ENCODE measurements around the gene COX8C. TPM values are rescaled to one million over a fixed set of nuclear protein-coding genes. Genes with fewer than 3 reads are reported as not detected.
A peak's percentile ranks its signal among the peaks of the same experiment; 100 is the strongest.

Gene COX8C
- total RNA-seq, 4 donors from 2014 or later: not detected

- TF ChIP-seq CTCF (IDR thresholded peaks at IDR 0.05): peak in 2 of 4 experiments; percentile 20 to 27
- TF ChIP-seq POLR2A (IDR thresholded peaks at IDR 0.05): peak; percentile 65 to 77
- peak; percentile 92 to 94 for DNase-seq
- no peaks in the 10 kb centered on the region for H3K36me3 ChIP-seq
- intact Hi-C loops (cut with DNase I; ENCODE audit: low total_unique reads): no loop called here
- no peaks in the 10 kb centered on the region for H3K9me3 ChIP-seq
- peak within 1 kb of the TSS; percentile 61 to 89 for H3K4me3 ChIP-seq
- peaks cover 10 to 12% of the 10 kb centered on the region in 2 donors for H3K4me1 ChIP-seq
- H3K27me3 ChIP-seq: no peaks in the 10 kb centered on the region
- H3K27ac ChIP-seq: peak within 1 kb of the TSS; percentile 92 to 96
Measured at GRCh38 chr14:93332853-93333630, 13.9 kb upstream of the COX8C start, which contains the start of gene BTBD7. TSS of gene BTBD7 (minus strand) at chr14:93333036. CDS start at chr14:93296051, 36,985 bp downstream.

DNA sequence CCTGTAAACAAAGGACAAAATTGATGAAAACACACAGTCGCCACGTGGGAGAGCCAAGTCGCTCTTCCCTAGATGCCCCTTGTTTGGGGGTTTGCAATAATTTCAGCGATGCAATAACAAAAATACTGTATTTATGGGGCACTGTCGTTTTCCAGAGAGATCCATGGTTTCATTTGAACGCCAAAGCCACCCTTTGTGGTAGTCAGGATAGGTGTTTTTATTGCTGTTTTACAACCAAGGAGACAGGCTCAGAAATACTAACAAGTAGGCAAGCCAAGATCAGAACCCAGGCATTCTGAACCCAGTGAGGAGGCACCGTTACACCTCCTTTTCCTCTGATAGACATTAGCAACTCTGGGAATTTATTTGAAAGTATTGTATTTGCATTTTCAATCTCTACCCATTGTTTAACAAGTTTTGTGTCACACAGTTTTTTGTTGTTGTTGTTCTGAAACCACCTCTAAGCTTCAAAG lies 13.3 kb upstream of the COX8C start:
- TF ChIP-seq POLR2A (IDR thresholded peaks at IDR 0.05) (no peak), CTCF (IDR thresholded peaks at IDR 0.05) (no peak)
- peaks cover 10 to 12% of the 10 kb centered on the region in 2 donors for H3K4me1 ChIP-seq
- no peaks in the 10 kb centered on the region for H3K27me3 ChIP-seq
- intact Hi-C loops (cut with DNase I; ENCODE audit: low total_unique reads): no loop called here
- no peaks in the 10 kb centered on the region for H3K36me3 ChIP-seq
- H3K27ac ChIP-seq: peak overlapping the region; percentile 92 to 96
- DNase-seq: no peak
- H3K9me3 ChIP-seq: no peaks in the 10 kb centered on the region
- H3K4me3 ChIP-seq: peak overlapping the region; percentile 61 to 89

GRCh38 chr14:93337143-93337753 lies 9.7 kb upstream of the COX8C start:
- H3K27me3 ChIP-seq: no peaks in the 10 kb centered on the region
- no peaks in the 10 kb centered on the region for H3K36me3 ChIP-seq
- no peak overlapping the region for H3K4me3 ChIP-seq
- intact Hi-C loops (cut with DNase I; ENCODE audit: low total_unique reads): no loop called here
- peaks cover 0 to 5% of the 10 kb centered on the region in 2 donors for H3K4me1 ChIP-seq
- no peaks in the 10 kb centered on the region for H3K9me3 ChIP-seq
- no peak for DNase-seq
- TF ChIP-seq CTCF (IDR thresholded peaks at IDR 0.05) (no peak), POLR2A (IDR thresholded peaks at IDR 0.05) (no peak)
- no peak overlapping the region for H3K27ac ChIP-seq

- Histone ChIP-seq H3K27me3 (no peaks in the 10 kb centered on the region), H3K4me1 (peaks cover 0 to 5% of the 10 kb centered on the region in 2 donors), H3K27ac (no peak overlapping the region), H3K36me3 (no peaks in the 10 kb centered on the region), H3K9me3 (no peaks in the 10 kb centered on the region), H3K4me3 (no peak overlapping the region)
- intact Hi-C loops (cut with DNase I; ENCODE audit: low total_unique reads): no loop called here
- TF ChIP-seq POLR2A (IDR thresholded peaks at IDR 0.05): no peak
- no peak for TF ChIP-seq CTCF (IDR thresholded peaks at IDR 0.05)
- no peak for DNase-seq
Measured at GRCh38 chr14:93337884-93338283, 9.1 kb upstream of the COX8C start.

DNA sequence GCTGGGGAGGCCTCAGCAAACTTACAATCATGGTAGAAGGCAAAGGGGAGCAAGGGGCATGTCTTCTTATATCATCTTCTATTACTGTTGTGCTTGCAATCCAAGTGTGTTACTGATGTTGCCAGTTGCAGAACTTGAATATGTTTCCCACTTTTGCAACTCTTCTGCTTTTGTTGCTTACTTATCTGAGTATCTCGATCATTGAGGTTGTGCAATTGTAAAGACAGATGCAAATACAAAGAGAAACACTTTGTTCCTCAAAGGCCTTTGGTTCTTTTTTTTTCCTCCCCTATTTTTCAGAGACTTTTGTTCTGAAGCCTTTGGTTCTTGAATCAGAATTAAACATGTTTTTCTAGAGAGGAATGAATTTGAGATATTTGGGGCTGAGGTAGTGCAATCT lies 3.7 kb upstream of the COX8C start:
- Histone ChIP-seq H3K27ac (no peak overlapping the region), H3K27me3 (no peaks in the 10 kb centered on the region), H3K36me3 (no peaks in the 10 kb centered on the region), H3K4me1 (no peaks in the 10 kb centered on the region), H3K9me3 (no peaks in the 10 kb centered on the region), H3K4me3 (no peak overlapping the region)
- no peak for TF ChIP-seq CTCF (IDR thresholded peaks at IDR 0.05)
- TF ChIP-seq POLR2A (IDR thresholded peaks at IDR 0.05): no peak
- intact Hi-C loops (cut with DNase I; ENCODE audit: low total_unique reads): no loop called here
- no peak for DNase-seq
